ENCODE measurements around the gene HNRNPUL1. TPM values are rescaled to one million over a fixed set of nuclear protein-coding genes. Genes with fewer than 3 reads are reported as not detected.

HNRNPUL1 gene
- total and polyA plus RNA-seq, 2 of the 8 experiments (the other 6 are each of a cell fraction or from before 2014, with no cell fraction given) = 99.5 to 264 TPM

- TF ChIP-seq CHD7 (IDR thresholded peaks at IDR 0.05; ENCODE audit: insufficient replicate concordance, low read length) (no peak), NRF1 (IDR thresholded peaks at IDR 0.05; ENCODE audit: low read depth, low read length) (no peak), CEBPB (IDR thresholded peaks at IDR 0.05; ENCODE audit: low read depth, low read length) (peak; percentile 35; the same call in 1 of the 2 replicates), ZNF274 (IDR thresholded peaks at IDR 0.05; ENCODE audit: borderline replicate concordance, extremely low read depth, low read length) (no peak), CTCF (IDR thresholded peaks at IDR 0.05; ENCODE audit: control extremely low read depth in 1 of 3, insufficient read depth in 1 of 3, low read depth in 1 of 3, low read length in 3 of 3) (no peak), CTBP2 (IDR thresholded peaks at IDR 0.05; ENCODE audit: borderline replicate concordance, insufficient read depth, insufficient read length, low read length) (no peak), POLR2A (IDR thresholded peaks at IDR 0.05; ENCODE audit: control extremely low read depth in 1 of 2, low read depth in 2 of 2, low read length in 2 of 2) (peak in 1 of 2 experiments; percentile 24; a peak in 1 of 3 replicates), RBBP5 (IDR thresholded peaks at IDR 0.05; ENCODE audit: borderline replicate concordance, low read depth, low read length) (no peak), CBX5 (IDR thresholded peaks at IDR 0.05; ENCODE audit: low read depth, low read length) (no peak)
Observed at GRCh38 chr19:41276231-41276630, 12.1 kb downstream of the HNRNPUL1 start (continued).
